ENCODE results near the gene DAG1.

Gene DAG1

DNA sequence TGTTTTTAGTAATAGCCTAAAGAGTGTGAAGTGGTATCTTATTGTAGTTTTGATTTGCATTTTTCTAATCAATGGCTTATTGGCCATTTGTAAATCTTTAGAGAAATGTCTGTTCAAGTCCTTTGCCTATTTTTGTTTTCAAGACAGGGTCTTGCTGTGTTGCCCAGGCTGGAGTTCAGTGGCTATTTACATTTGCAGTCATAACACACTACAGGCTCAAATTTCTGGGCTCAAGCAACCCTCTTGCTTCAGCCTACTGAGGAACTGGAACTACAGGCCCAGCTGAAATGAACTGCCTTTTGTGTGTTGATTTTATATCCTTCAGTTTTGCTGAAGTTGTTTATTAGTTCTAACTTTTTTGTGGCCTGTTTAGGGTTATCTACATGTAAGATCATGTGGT, 112.1 kb downstream of the DAG1 start:
- no peak for TF ChIP-seq CTCF (conservative IDR thresholded peaks at IDR 0.05)
- no peak overlapping the region for H3K27ac ChIP-seq

All from VCaP (cell line).